ENCODE data around the gene TPCN2.

- TF ChIP-seq CTCF (IDR thresholded peaks at IDR 0.05; ENCODE audit: low read depth, low read length) (no peak), POLR2A (IDR thresholded peaks at IDR 0.05; ENCODE audit: extremely low read depth, insufficient read length) (no peak)
Measured at GRCh38 chr11:69008737-69009440, 39.8 kb upstream of the TPCN2 start.
